Kidney (tissue), 14 donors: ENCODE results near the gene HECA. TPM values are rescaled to one million over a fixed set of nuclear protein-coding genes. Genes with fewer than 3 reads are reported as not detected.
"Not testable (repeated sequence)": the region's sequence is repeated elsewhere in the genome, so short reads cannot be mapped to it uniquely, and the experiment has no call there.

Source experiments
- DNase-seq, 5 donors: peaks; one replicate each; pipeline ENCODE4 v3.0.0-alpha.2; 2013 to 2020
- FAIRE-seq: peaks from 2 replicates; lab custom pipeline; 2012; peaks lifted over from hg19 to GRCh38; lab: Jason Lieb, UNC
- H3K27ac ChIP-seq, 2 donors: one replicate each; pipeline ENCODE4 v1.7.0; 2013; ENCODE audit warnings: low read depth in 2 of 2, low read length in 2 of 2, inconsistent platforms in 1 of 2
- H3K27me3 ChIP-seq: one replicate; pipeline ENCODE4 v1.7.1; 2013; ENCODE audit warnings: low read length, inconsistent platforms; ENCODE audit not compliant: control insufficient read depth, insufficient read depth
- H3K36me3 ChIP-seq, 3 donors: one replicate each; pipeline versions ENCODE4 v1.7.0 to v1.7.1; 2013; ENCODE audit warnings: low read length in 3 of 3, control low read depth in 1 of 3, inconsistent platforms in 1 of 3; ENCODE audit not compliant: insufficient read depth in 3 of 3, control insufficient read depth in 2 of 3
- H3K4me1 ChIP-seq, 3 donors: one replicate each; pipeline versions ENCODE4 v1.7.0 to v1.7.1; 2013; ENCODE audit warnings: low read length in 3 of 3, inconsistent platforms in 1 of 3, low read depth in 1 of 3; ENCODE audit not compliant: control insufficient read depth in 2 of 3, insufficient read depth in 2 of 3
- H3K4me3 ChIP-seq, 3 donors: one replicate each; pipeline versions ENCODE4 v1.7.0 to v1.8.1; 2013; ENCODE audit warnings: low read length in 3 of 3, control low read depth in 1 of 3, inconsistent platforms in 1 of 3
- H3K9ac ChIP-seq, 3 donors: one replicate each; pipeline versions ENCODE4 v1.7.0 to v1.7.1; 2013; ENCODE audit warnings: low read length in 3 of 3, control low read depth in 1 of 3, inconsistent platforms in 1 of 3
- H3K9me3 ChIP-seq, 3 donors: one replicate each; pipeline versions ENCODE4 v1.7.0 to v1.7.1; 2013; ENCODE audit warnings: low read length in 3 of 3, control low read depth in 1 of 3, inconsistent platforms in 1 of 3; ENCODE audit not compliant: control insufficient read depth in 2 of 3, insufficient read depth in 1 of 3
- CTCF ChIP-seq: IDR thresholded peaks from 3 replicates; pipeline ENCODE4 v1.5.1; 2012; ENCODE audit warnings: mild to moderate bottlenecking, moderate library complexity, borderline replicate concordance; ENCODE audit not compliant: insufficient read depth; ENCODE audit errors: extremely low read depth
- intact Hi-C: fragments of 100-400 bp; cut with DNase I; formaldehyde crosslinking; loops from one replicate; pipeline ENCODE4 v1.11.1; 2022
- polyA plus RNA-seq: library from polyadenylated mRNA; stranded (reverse); fragments of 350-450 nt; fragmentation: Illumina TruSeq; extraction: RNeasy Lipid Tissue Mini Kit (QIAGEN cat#74804); gene quantifications from one replicate; pipeline ENCODE4 v1.2.3, GENCODE V29; 2014; ENCODE audit warnings: low read depth, low replicate concordance; ENCODE audit not compliant: insufficient read depth
- total RNA-seq: library from RNA; stranded (reverse); fragmentation: NEBNext Ultra II Directional; extraction: Animal tissue kit (Norgen Biotek cat#: 25700); gene quantifications from one replicate; pipeline ENCODE4 v1.2.1, GENCODE V29; 2021
- donor health status: control.
- donor health status: control.
- donor health status: control.
- donor health status: control.
- donor health status: control.
- donor health status: DM: yes; HTN: yes; CAD: no.
- donor health status: Normal renal cell carcinoma (clear cell type).

HECA gene
- total and polyA plus RNA-seq, 2 donors from 2014 or later: 5.2 to 22.0 TPM

DNA sequence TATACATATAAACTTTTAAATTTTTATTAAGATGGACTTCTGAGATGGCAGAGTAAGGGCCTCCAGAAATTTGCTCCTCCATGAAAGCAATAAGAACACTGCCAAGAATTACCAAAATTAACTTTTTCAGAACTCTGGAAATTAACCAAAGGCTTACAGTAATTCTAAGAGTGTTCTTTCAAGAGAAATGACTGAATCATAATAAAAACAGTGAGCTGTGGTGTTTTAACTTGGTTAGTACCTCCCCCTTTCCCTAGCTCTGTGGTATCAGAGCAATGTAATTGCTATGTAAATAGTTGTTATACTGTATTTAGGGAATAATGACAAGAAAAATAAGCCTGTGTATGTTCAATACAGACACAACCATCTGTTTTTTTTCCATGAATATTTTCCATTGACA is 19.0 kb downstream of the HECA start:
- Histone ChIP-seq H3K27ac (no peak overlapping the region), H3K9ac (no peak overlapping the region), H3K27me3 (no peaks in the 10 kb centered on the region), H3K9me3 (no peaks in the 10 kb centered on the region), H3K4me1 (peaks cover 0 to 6% (median 2%) of the 10 kb centered on the region in 3 donors), H3K4me3 (no peak overlapping the region), H3K36me3 (no peaks in the 10 kb centered on the region)
- intact Hi-C loops: no loop called here
- TF ChIP-seq CTCF: no peak
- FAIRE-seq (no peak), DNase-seq (no peak)

DNA sequence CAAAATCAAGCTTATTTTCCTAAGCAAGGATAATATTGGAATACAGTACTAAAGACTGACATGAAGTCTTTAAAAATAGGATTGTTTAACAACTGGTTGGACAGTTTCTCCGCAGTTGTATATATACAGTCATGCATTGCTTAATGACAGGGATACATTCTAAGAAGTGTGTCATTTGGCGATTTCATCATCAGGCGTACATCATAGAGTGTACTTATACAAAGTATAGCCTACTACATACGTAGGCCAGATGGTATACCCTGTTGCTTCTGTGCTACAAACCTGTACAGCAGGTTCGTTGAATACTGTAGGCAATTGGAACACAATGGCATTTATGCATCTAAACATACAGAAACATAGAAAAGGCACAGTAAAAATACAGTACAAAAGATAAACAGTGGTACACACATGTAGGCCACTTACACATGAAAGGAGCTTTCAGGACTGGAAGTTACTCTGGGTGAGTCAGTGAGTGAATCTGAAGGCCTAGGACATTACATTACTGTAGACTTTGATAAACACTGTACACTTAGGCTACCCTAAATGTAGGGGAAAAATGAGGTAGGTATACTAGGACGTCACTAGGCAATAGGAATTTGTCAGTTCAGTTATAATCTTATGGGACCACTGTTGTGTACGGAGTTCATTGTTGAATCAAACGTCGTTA is 20.1 kb downstream of the HECA start:
- H3K27me3 ChIP-seq: no peaks in the 10 kb centered on the region
- no peak overlapping the region for H3K4me3 ChIP-seq
- H3K9ac ChIP-seq: no peak overlapping the region
- DNase-seq (no peak), FAIRE-seq (no peak)
- no peaks in the 10 kb centered on the region for H3K36me3 ChIP-seq
- H3K9me3 ChIP-seq: no peaks in the 10 kb centered on the region
- H3K27ac ChIP-seq: no peak overlapping the region
- TF ChIP-seq CTCF: no peak
- intact Hi-C loops: no loop called here
- peaks cover 0 to 5% (median 2%) of the 10 kb centered on the region in 3 donors for H3K4me1 ChIP-seq

DNA sequence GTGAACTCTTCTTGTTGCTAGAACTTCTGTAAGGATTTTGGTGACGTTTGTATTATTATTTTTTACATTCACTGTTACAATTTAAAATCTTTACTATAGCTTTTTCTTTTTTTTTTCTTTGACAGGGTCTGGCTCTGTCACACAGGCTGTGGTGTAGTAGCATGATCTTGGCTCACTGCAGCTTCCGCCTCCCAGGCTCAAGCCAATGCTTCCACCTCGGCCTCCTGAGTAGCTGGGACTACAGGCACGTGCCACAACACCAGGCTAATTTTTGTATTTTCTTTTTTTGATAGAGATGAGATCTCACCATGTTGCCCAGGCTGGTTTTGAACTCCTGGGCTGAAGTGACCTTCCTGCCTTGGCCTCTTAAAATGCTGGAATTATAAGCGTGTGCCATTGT is 21.2 kb downstream of the HECA start:
- Histone ChIP-seq H3K9me3 (no peaks in the 10 kb centered on the region), H3K4me1 (peaks cover under 1 to 5% (median 2%) of the 10 kb centered on the region in 3 donors), H3K27me3 (no peaks in the 10 kb centered on the region), H3K9ac (no peak overlapping the region), H3K36me3 (no peaks in the 10 kb centered on the region), H3K27ac (no peak overlapping the region), H3K4me3 (no peak overlapping the region)
- TF ChIP-seq CTCF: no peak
- FAIRE-seq (no peak), DNase-seq (no peak)
- intact Hi-C loops: no loop called here

DNA sequence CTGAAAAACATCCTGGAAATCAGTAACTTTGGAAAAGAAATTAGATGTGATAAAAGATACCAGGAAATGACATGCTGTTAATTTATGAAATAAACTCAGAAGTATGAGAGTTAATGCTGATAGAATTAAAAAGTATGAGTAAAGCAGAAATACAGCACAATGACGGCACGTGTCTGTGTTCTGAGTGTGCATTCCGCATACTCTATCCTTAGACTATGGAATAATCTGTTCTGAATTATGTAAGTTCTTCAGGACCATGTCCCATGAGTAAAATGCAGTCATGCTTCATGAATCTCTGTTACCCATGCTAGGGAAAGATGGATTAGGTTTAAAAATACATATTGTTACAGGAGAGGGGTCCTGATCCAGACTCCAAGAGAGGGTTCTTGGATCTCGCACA is 21.7 kb downstream of the HECA start:
- H3K36me3 ChIP-seq: no peaks in the 10 kb centered on the region
- no peak for FAIRE-seq
- peaks cover 2 to 5% (median 5%) of the 10 kb centered on the region in 3 donors for H3K4me1 ChIP-seq
- H3K27me3 ChIP-seq: no peaks in the 10 kb centered on the region
- H3K9ac ChIP-seq: no peak overlapping the region
- no peaks in the 10 kb centered on the region for H3K9me3 ChIP-seq
- H3K4me3 ChIP-seq: no peak overlapping the region
- intact Hi-C loops: no loop called here
- DNase-seq: no peak
- no peak for TF ChIP-seq CTCF
- H3K27ac ChIP-seq: no peak overlapping the region

- H3K27me3 ChIP-seq, H3K27ac ChIP-seq, H3K9me3 ChIP-seq, H3K4me3 ChIP-seq, H3K4me1 ChIP-seq, FAIRE-seq, H3K36me3 ChIP-seq, intact Hi-C loops, H3K9ac ChIP-seq, DNase-seq: not testable (repeated sequence)
Observed at GRCh38 chr6:139157086-139157485, 22.2 kb downstream of the HECA start.
